GM19239 (cell line): ENCODE data around the gene PEX14.

Experiments used
- DNase-seq: peaks from one replicate; pipeline ENCODE4 v3.0.0; 2011; ENCODE audit warnings: low spot score; ENCODE audit not compliant: insufficient read length
- FAIRE-seq: peaks from 2 replicates; lab custom pipeline; 2011; peaks lifted over from hg19 to GRCh38; lab: Jason Lieb, UNC

Gene PEX14

DNA sequence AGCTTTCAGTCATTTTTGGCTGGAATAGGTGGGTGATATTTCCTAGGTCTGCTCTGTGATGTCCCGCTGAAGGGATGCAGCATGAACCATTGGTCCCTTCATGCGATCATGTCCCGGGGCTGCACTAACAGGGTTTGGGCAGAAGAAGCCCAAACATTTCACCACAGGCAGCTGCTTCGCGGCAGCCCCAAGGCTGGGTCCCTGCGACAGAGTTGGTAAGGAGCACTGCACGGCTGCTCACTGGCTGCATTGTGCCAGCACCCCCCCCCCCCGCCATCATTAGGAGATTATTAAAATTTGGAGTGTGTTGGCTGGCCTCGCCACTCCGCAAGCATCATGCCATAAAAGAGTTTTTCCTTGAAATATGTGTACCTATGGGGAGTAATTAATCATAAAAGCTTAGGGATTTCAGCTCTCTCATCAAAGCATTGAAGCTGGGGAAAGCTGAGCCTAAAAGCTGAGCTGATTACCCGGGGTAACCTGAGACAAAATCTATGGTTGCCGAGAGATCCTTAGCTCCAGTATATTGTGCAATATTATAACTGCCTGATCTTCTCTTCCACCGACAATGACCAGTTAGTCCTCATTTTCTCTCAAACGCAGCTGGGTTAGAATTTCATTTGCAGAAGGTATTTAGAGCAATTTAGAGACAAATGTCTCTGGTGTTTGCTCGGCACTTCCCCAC is 62.5 kb downstream of the PEX14 start:
- FAIRE-seq (no peak), DNase-seq (no peak)

DNA sequence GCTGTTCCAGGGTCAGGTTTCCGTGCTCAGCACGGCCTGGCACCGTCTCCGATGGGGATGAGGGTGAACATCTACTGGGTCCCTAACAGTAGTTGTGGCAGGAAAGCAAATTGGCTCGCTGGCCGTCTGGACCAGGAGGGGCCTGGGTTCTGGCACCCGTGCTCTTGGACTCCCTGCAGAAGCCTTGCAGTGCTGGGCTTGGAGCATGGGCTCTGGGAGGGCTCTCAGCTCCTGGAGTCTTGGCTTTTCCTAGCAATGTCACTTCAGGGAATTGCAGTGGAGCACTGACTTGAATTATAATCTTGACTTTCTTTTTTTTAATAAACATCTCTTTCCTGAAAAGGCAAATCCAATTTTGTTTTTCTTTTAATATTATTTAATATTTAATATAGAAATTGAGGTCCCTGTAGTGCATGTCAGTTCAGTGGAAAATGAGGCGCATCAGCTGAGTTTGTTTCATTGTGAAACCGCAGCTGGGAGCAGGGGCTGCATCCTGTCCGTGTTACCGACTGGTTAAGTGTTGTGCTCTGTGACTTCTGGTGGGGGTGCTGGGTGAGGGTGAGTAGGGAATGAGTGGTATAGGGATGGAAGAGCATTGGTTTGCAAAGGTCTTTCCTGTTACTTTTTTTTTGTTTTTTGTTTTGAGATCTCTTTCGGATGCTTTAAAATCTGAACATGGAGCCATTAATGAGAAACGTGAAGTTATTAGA is 64.1 kb downstream of the PEX14 start:
- FAIRE-seq = no peak
- DNase-seq = no peak

GRCh38 chr1:10539411-10540043 is 64.8 kb downstream of the PEX14 start:
- no peak for DNase-seq
- FAIRE-seq = no peak

DNA sequence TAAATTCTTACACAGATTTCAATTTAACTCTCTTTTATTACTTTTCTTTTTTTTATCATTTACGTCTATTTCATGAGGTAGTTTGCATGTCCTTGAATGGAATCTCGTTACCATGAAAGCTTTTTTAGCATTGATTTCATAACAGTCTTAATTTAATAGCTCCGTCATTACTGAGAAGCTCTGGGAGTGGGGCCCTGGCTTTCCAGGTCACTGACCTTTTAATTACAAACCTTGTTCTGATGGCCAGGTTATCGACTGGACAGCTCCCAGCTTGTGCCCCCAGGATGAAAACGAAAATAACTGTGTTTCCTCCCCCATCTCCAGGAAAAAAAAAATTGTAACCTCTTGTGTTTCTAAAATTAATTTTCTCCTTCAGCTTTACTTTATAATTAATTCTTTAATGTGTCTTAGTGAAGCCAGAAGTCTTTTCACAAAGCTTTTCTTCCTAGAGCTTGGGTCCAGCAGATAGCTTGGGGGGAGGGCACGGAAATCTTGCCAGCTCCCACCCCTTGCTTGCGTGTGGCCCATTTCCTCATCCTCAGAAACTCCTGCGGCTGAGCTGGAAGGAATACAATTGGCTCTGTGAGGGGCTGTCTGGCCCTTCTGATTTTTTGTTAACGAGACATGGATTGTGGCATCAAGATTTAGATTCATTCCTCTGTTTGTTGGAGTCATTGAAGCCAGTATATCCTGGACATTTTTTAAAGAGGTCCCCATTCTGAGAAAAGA is 65.7 kb downstream of the PEX14 start:
- DNase-seq (no peak), FAIRE-seq (no peak)

GRCh38 chr1:10541286-10541685 is 66.5 kb downstream of the PEX14 start:
- FAIRE-seq (no peak), DNase-seq (no peak)

DNA sequence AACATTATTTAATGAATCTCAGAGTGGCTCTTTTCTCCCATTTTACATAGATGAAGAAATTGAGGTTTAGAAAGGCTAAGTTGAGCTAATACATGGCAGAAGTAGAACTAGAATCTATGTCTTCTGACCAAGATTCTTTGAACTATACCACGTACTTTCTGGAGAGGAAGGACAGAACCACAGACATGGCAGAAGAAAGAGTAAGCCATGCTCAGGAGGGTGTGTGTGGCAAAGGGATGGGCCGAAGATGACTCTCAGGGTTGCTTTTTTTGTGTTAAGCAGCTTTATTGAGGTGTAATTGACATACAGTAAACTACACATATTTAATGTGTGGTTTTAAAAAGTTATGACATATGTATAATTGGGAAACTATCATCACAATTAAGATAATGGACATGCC is 69.5 kb downstream of the PEX14 start:
- DNase-seq (no peak), FAIRE-seq (no peak)

DNA sequence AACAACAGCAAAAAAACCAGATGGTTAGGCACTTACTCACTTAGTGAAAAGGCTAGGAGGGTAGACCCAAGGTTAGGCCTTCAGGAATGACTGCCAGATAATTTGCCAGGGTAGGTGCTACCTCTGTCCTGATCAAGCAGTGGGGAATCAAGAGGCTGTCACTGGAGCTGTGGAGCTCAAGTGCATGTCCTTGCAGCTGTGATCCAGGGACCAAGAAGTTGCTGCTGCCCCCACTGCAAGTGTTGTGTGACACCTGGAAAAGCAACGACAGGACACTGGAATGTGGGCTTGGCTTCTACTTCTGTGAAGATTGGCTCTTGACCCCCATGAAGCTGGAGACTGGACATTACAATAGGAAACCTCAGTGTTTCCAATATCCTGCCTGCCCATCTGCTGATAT is 72.1 kb downstream of the PEX14 start:
- no peak for FAIRE-seq

GRCh38 chr1:10549904-10550664 is 75.3 kb downstream of the PEX14 start:
- no peak for FAIRE-seq
- DNase-seq = no peak

More for the DNA sequence above, 72.1 kb downstream of the PEX14 start:
- no peak for DNase-seq

- no peak for DNase-seq
- no peak for FAIRE-seq
Observed at GRCh38 chr1:10553118-10553517, 78.4 kb downstream of the PEX14 start.

- FAIRE-seq = no peak
Observed at GRCh38 chr1:10555635-10556429, 81.1 kb downstream of the PEX14 start.

DNA sequence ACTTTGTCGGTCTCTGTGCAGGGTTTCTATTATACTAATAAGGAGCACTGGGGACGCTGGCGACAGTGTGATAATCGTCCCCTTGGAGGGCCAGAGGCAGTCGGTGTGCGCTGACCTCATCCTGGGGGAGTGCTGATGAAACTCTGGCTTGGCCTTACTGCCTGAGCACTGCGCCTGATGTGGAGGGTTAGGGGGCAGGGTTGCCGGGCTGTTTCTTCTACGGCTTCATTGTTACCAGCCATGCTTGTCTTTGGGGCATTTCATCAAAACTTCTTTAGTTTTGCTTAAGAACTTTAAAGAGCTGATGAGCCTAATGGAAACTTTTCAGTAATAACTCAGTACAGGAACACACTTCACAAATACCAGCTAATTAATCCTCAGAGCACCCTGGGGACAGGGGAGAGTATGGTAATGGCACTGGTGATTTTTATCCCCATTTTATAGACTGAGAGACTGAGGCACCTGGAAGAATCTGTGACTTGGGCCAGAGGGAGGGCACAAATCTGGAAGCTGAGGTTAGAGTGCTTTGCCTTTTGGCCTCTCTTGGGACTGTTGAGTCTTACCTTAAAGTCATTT is 81.8 kb downstream of the PEX14 start:
- DNase-seq = no peak
- FAIRE-seq = no peak

More at GRCh38 chr1:10555635-10556429, 81.1 kb downstream of the PEX14 start:
- no peak for DNase-seq

- FAIRE-seq (no peak), DNase-seq (no peak)
Observed at GRCh38 chr1:10557714-10558113, 83.0 kb downstream of the PEX14 start.

DNA sequence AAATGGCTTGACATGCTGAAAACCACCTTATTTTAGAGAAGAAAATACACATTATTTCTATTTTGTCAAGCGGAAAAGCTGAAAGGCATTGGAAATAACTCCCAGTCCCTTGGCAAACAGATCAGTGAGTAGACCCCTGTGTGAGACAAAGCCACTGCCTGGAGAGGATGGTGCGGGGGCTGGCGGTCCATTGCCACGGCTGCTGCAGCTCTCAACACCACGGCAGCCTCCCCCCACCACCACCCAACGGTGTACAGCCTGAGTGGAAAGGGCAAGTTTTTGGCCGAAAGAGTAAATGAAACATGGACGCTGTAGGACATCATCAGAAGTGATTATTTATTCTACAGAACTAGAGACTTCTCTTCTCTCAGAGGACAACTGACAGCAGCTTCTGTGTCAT is 84.6 kb downstream of the PEX14 start:
- DNase-seq (no peak), FAIRE-seq (no peak)

GRCh38 chr1:10561497-10561896 is 86.7 kb downstream of the PEX14 start:
- FAIRE-seq = no peak

GRCh38 chr1:10561955-10562354 is 87.2 kb downstream of the PEX14 start:
- no peak for FAIRE-seq
- DNase-seq = no peak

More at GRCh38 chr1:10561497-10561896, 86.7 kb downstream of the PEX14 start:
- no peak for DNase-seq

- DNase-seq = no peak
- no peak for FAIRE-seq
Observed at GRCh38 chr1:10564063-10564462, 89.3 kb downstream of the PEX14 start.

DNA sequence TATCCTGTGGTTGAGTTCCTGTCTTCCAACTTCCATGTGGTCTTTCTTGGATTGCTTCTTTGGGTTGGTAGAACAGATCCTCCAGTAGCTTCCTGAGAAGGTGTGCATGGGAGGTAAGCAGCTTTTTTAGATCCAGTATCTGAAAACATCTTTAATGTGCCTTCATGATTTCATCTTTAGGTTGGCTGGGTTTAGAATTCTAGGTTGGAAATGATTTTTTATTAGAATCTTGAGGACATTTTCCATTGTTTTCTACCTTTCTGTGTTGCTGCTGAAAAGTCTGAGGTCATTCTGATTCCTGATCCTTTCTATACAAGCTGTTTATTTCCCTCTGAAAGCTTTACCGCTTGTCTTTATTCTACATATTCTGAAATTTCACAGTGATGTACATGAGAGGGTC is 94.8 kb downstream of the PEX14 start:
- DNase-seq = no peak

GRCh38 chr1:10575616-10576015 is 100.9 kb downstream of the PEX14 start:
- DNase-seq (no peak), FAIRE-seq (no peak)

More for the DNA sequence above, 94.8 kb downstream of the PEX14 start:
- no peak for FAIRE-seq

GRCh38 chr1:10578070-10578469 is 103.3 kb downstream of the PEX14 start:
- DNase-seq (no peak), FAIRE-seq (no peak)
